GM18508 (cell line): ENCODE measurements around the gene WDR33.

Experiments used
- ATAC-seq: cut with Tn5 transposase; IDR thresholded peaks from one replicate; pipeline ENCODE4 v1.9.1; 2021; ENCODE audit warnings: moderate number of reproducible peaks; ENCODE audit not compliant: insufficient read depth, unreplicated experiment

The WDR33 gene

GRCh38 chr2:127722807-127723206, 88.2 kb downstream of the WDR33 start:
- ATAC-seq: no peak

GRCh38 chr2:127721978-127722355, 89.0 kb downstream of the WDR33 start:
- ATAC-seq: no peak

GRCh38 chr2:127721311-127721977, 89.5 kb downstream of the WDR33 start:
- no peak for ATAC-seq

DNA sequence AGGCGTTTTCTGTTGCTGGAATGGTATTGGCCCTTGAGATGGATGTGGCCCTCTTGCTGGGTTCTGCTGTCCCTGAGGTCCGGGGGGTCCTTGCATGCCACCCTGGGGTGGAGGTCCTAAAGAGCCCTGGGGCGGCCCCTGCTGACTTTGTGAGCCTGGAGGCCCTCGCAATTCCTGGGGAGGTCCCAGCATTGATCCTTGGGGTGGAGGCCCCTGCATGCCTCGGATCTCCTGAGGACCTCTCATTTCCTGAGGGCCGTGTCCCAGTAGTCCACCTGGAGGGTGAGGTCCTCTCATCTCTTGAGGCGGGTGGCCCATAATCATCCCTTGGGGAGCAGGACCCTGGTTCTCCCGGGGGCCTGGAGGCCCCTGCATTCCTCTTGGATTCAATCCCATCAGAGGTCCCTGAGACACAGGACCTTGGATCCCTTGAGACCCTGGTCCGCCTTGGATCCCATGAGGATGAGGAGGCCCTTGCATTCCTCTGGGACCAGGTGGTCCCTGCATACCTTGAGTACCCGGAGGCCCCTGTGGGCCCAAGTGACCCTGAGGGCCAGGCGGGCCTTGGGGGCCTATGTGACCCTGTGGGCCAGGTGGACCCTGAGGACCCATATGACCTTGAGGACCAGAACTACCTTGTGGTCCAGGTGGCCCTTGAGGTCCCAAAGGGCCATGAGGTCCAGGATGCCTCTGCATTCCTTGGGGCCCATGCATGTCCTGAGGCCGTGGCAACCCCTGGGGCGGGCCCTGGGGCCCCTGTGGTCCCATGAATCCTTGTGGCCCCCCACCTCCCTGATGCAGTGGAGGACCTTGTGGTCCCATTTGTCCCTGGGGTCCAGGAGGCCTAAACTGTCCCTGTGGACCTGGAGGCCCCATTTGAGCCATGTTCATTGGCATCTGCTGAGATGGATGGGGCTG, 91.4 kb downstream of the WDR33 start:
- no peak for ATAC-seq

GRCh38 chr2:127718271-127718670, 92.7 kb downstream of the WDR33 start:
- ATAC-seq: no peak

GRCh38 chr2:127715778-127716449, 95.1 kb downstream of the WDR33 start:
- no peak for ATAC-seq

DNA sequence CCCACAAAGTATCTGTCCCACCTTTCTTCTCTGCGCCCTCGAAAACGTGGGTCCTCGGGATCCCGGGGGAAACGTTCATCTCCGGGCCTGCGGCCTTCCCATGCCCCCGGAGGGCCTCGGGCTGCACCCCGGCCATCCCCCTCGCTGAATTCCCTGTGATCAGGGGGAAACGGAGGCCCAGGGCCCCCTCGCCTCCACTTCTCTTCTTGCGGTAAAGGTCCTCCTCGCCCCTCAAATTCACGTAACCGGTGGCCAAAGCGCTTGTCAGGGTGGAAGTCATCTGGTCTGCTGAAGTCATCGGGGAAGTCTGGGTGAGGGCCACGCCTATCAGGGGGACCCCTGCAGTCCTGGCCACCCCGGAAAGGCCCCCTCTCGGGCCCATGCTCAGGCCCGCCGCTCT, 97.4 kb downstream of the WDR33 start:
- ATAC-seq: no peak

DNA sequence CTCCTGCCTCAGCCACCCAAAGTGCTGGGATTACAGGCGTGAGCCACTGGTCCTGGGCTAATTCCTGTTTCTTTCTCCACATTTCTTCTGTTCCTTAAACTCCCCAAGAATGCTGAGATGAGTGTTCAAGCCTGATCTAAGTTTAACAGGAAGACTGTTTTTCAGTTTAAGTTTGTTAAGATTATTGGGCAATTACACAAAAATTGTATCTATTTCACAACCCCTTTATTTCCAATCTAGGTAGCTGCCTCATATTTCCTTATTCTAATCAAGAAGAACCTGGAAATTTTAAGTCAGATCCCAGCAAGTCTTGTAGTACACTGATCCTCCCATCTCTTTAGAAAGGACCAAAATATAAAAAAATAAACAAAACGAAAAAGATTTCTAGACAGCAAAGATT, 98.0 kb downstream of the WDR33 start:
- no peak for ATAC-seq

DNA sequence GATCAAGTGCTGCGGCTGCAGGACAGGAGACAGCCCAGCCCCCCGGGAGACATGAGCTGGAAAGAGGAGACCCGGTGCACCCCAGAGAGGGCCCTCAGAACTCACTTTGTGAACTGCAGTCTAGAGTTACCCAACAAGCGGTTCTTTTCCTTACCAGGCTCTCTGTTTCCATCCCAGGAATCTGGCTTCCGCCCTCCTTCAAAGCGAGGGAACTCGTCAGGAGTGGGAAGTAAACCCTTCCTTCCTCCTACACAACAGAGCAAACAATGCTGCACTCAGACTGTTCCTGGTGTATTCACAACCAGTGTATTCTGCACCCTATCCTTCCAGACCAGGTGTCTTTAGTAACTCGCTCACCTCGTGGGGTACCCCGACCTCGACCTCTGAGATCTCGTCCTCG, 101.6 kb downstream of the WDR33 start:
- no peak for ATAC-seq

DNA sequence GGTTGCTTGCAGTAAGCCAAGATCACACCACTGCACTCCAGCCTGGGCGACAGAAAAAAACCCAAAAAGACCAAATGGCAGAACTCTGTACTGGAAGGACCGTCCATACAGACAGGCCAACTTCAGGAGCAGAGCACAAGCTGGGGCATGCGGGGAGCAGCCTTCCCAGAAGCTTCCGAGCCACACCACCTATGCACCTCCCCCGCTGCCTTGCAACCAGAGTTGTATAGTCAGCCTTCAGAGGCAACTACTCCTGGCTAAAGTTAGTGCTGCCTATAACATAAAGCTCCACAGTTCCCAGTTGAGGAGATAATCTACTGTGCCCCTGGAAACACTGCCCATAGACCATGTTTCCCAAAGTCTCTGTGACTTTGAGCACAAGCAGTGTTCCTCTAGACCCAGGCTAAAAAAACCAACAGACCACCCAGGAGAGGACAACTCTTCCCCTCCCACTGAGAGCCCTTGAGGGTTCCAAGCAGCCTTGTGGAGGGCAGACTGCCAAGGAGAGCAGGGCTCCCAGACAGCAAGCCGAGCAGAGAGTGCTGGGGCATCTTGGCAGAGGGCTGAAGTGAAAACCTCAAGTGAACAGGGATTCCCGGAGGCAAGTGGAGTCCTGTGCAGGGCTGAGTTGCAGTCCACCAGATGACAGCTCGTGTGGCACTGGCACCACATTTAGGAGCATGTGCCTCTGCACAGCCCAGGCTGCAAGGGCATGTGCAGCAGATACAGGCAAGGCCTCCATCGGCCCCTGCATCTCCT, 102.9 kb downstream of the WDR33 start:
- no peak for ATAC-seq

- ATAC-seq: no peak
Observed at GRCh38 chr2:127706215-127706990, 104.6 kb downstream of the WDR33 start.

DNA sequence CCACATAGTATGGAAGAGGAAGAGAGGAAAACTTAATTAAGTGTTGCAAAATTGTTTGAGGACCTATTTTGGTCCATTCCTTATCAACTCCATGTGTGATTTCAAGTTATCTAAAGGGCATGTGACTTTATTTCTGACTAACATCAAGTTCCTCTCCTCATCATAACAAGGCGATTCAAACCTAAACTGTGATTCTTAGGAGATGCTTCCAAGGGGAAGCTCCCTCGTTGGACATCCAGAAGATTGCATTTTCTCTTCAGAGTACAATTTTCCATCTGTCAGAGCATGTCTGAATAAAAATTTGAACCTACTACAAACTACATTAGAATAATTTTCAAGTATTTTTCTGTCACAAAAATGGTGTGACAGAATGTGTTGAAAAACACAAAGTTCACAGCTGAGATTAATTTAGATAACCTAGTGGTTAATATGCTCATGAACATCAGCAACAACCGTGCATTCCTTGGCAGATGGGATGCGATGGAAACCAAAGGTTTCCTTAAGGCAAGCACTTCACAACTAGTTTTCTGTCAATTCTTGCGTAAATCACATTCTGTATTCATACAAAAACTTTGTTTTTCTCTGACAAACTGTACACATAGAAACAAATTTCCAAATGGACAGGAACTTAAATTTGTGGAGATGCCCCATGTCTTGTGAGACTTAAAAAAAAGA, 105.4 kb downstream of the WDR33 start:
- no peak for ATAC-seq

GRCh38 chr2:127704641-127705390, 106.2 kb downstream of the WDR33 start:
- ATAC-seq: no peak

DNA sequence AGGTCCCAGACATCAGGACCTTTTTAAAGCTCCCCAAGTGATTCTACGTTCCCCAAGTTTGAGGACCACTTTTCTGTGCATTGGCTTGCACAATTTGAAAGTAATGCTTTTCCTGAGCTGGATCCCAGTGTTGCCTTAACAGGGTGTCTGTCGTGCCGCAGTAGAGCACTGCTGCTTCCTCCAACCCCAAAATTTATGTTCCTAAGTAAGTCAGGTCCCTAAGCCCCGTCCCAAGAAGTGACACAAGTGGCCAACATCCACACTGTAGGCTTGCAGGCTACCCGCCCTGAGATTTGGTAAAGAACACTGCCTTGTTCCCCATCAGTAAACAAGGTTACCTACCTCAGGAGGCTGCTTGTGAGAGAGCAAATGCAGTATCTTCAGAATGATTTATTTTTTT, 107.7 kb downstream of the WDR33 start:
- ATAC-seq: no peak

DNA sequence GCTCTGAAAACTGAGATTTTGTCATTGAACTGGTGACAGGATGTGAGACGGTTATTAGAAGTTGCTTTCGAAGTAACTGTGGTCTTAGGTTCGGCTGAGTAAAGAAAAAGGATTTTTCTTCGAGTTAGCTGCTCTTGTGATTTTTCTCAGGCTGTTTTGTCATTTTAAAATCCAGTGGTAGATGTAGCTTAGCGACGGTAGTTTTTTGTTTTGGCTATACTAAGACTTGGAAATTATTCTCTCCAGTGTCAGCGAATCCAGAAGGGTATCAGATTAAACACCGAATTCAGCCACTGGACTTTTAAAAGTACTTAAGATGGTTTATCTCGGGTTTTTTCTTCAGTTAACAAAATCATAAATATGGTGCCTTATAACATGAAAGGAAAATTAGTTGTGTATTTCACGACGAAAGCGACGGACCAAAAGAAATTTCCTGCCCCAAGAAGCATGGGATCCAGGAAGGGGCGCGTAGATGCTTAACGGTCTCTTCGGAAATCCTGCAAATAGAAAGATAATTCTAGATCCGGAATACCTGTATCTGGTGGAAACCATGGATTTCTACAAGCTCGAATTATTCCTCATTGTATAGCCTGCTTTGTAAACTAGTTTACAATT, 108.5 kb downstream of the WDR33 start:
- no peak for ATAC-seq

DNA sequence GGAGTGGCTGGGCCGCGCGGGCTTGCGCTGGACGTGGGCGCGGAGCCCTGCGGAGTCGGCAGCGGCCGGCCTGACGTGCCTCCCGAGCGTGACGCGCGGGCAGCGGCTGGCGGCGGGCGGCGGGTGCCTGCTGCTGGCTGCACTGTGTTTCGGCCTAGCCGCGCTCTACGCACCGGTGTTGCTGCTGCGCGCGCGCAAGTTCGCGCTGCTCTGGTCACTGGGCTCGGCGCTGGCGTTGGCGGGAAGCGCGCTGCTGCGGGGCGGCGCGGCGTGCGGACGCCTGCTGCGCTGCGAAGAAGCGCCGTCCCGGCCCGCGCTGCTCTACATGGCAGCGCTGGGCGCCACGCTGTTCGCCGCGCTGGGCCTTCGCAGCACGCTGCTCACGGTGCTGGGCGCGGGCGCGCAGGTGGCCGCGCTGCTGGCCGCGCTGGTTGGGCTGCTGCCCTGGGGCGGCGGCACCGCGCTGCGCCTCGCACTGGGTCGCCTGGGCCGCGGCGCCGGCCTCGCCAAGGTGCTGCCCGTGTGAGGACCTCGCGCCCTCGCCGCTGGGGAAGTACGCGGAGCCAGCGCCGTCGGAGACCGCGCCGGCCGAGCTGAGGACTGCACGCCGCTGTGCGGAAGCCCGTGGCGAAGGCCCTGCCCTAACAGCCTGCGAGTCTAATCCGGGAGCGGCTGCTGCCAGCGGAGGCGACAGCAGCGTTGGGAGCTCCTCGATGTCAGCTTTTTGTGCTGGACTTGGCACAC, 109.1 kb downstream of the WDR33 start:
- peak; percentile 15 for ATAC-seq

DNA sequence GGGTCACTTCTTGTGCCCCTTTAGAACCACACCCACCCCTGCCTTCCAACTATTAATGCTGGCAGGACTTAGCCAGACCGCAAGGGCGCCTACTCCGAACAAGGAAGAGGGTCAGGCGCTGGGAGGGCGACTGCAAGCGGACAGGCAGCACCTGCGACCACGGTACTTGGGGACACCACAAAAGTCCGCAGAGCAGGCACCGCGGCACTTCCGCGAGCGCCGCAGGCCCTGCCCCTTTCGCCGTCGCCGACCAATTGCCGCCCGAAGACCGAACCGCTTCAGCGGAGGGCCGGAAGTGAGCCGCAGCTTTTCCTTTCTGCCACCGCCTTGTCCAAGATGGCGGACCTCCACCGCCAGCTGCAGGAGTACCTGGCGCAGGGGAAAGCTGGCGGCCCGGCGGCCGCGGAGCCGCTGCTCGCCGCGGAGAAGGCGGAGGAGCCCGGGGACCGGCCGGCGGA, 109.7 kb downstream of the WDR33 start, which contains the start of gene SFT2D3:
SFT2D3 (plus strand) TSS at position 305 of the 458 bp plus-strand sequence; CDS start at position 337, 32 bp downstream.
- ATAC-seq: peak; percentile 48
